Posterior cingulate gyrus (tissue), 11 donors: ENCODE measurements around the gene SLC39A6.
A peak's percentile ranks its signal among the peaks of the same experiment; 100 is the strongest.
"Not testable (repeated sequence)": the region's sequence is repeated elsewhere in the genome, so short reads cannot be mapped to it uniquely, and the experiment has no call there.

Experiments
- DNase-seq, 10 donors: peaks; one replicate each; pipeline versions ENCODE4 v3.0.0 to v3.0.0-alpha.2; 2020 to 2021; ENCODE audit warnings: mixed read lengths in 3 of 10
- intact Hi-C: fragments of 100-400 bp; cut with DNase I; formaldehyde crosslinking; loops from one replicate; pipeline ENCODE4 v1.15.1; 2023

Gene SLC39A6, protein sequence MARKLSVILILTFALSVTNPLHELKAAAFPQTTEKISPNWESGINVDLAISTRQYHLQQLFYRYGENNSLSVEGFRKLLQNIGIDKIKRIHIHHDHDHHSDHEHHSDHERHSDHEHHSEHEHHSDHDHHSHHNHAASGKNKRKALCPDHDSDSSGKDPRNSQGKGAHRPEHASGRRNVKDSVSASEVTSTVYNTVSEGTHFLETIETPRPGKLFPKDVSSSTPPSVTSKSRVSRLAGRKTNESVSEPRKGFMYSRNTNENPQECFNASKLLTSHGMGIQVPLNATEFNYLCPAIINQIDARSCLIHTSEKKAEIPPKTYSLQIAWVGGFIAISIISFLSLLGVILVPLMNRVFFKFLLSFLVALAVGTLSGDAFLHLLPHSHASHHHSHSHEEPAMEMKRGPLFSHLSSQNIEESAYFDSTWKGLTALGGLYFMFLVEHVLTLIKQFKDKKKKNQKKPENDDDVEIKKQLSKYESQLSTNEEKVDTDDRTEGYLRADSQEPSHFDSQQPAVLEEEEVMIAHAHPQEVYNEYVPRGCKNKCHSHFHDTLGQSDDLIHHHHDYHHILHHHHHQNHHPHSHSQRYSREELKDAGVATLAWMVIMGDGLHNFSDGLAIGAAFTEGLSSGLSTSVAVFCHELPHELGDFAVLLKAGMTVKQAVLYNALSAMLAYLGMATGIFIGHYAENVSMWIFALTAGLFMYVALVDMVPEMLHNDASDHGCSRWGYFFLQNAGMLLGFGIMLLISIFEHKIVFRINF

DNA sequence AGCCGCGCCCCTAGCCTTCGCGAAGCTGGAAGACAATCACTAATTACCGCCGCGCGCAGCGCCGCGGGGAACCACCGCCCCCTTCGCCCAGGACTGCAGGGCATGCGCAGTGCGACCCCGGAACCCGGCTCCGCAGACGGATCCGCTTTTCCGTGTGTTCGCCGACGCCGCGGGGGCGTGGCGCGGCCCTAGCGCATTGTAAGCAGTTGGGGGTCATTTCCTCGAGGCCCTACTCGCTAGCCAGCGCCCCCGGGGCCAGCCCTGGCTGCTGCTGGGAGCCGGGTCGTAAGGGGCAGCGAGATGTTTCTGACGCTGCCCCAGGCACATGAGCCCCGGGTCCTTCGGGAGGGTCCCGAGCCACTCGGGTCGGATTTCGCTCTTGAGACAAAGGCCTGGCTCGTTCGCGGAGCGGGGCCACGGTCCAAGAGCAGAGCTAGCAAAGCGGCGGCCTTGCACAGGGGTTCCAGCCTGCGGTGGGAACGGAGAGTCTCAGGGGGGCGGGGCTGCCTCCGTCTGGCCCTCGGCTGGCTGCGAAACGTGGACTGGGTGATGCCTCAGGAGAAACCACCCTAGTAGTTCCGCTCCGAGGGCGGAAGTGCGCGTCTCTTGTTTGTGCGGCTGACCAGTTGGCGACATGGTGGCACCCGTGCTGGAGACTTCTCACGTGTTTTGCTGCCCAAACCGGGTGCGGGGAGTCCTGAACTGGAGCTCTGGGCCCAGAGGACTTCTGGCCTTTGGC is at the start of gene SLC39A6, which contains the start of gene ELP2:
SLC39A6 (minus strand) TSS at position 41 of the 739 bp plus-strand sequence. CDS start 2,333 bp downstream, outside the sequence.
ELP2 (plus strand) TSS at position 600 of the 739 bp plus-strand sequence; CDS start at position 635, 35 bp downstream.
- DNase-seq, result peak; percentile 94 to 99 (median 96)
- intact Hi-C loops, result loop anchor here (1.0 to 10.0 kb wide), 4 partner anchors 62 to 632 kb away; partner anchors contain the start of genes INO80C, RMP24 and RPRD1A

GRCh38 chr18:36177913-36178312 is 48.8 kb upstream of the SLC39A6 start:
- intact Hi-C loops, result no loop called here

GRCh38 chr18:36176711-36177110 is 47.6 kb upstream of the SLC39A6 start:
- no peak for DNase-seq
- intact Hi-C loops, result no loop called here

More at GRCh38 chr18:36177913-36178312, 48.8 kb upstream of the SLC39A6 start:
- DNase-seq, result no peak

- intact Hi-C loops, result no loop called here
- DNase-seq, result no peak
Measured at GRCh38 chr18:36176177-36176584, 47.0 kb upstream of the SLC39A6 start.

DNA sequence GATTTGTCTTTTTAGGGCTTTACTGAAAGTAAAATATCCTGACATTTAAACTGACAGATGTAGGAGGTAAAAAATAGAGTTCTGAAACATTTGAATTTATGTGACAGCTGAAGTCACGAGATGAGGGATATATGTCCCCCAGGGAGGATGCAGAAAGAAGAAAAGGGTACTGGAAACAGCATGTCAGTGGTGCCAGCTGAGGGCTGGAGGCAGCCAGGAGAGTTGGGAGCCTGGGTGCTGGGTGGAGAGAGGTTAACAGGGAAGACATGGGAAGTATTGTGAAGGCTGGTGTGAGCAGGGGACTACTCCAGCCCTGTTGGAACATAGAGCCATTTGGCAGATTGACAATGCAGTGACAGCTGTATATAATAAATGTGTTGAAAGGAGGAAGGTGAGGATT is 46.3 kb upstream of the SLC39A6 start:
- peak in 1 of 10 donors; percentile 61 for DNase-seq
- intact Hi-C loops, result no loop called here

DNA sequence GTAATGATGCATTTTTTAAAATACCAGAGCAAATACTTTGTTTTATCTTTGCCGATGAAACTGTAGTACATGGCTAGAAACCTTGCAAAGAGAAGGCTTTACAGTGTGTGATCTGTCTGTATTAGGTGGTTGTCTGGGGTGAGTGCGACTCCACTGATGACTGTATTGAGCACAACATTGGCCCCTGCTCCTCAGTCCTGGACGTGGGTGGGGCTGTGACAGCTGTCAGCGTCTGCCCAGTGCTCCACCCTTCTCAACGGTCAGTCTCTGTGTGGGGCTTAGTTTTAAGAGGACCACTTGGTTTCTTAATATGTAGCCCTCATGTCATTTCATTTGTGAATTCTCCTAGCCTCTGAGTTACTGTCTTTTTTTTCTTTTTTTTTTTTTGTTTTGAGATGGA is 40.8 kb upstream of the SLC39A6 start:
- no peak for DNase-seq
- intact Hi-C loops, result no loop called here

- DNase-seq, intact Hi-C loops: not testable (repeated sequence)
Measured at GRCh38 chr18:36168296-36168695, 39.2 kb upstream of the SLC39A6 start.

DNA sequence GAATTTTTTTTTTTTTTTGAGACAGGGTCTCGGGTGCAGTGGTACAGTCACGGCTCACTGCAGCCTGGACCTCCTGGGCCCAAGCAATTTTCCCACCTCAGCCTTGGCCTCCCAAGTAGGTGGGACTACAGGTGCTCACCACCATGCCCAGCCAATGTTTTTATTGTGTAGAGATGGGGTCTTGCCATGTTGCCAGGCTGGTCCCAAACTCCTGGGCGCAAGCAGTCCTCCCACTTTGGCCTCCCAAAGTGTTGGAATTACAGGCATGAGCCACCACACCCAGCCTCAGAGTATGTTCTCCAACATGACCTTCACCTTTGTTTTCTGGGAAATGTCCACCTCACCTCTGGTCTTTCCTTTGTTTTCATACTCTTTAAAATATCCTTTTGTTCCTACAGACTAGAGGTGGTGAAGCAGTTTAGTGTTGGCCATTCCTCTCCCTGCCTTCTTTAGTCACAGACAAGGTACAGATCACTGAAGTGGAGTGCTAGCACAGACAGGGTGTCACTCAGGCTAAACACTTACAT is 38.6 kb upstream of the SLC39A6 start:
- no peak for DNase-seq
- intact Hi-C loops, result no loop called here

GRCh38 chr18:36162981-36163380 is 33.8 kb upstream of the SLC39A6 start:
- no peak for DNase-seq
- intact Hi-C loops, result no loop called here

DNA sequence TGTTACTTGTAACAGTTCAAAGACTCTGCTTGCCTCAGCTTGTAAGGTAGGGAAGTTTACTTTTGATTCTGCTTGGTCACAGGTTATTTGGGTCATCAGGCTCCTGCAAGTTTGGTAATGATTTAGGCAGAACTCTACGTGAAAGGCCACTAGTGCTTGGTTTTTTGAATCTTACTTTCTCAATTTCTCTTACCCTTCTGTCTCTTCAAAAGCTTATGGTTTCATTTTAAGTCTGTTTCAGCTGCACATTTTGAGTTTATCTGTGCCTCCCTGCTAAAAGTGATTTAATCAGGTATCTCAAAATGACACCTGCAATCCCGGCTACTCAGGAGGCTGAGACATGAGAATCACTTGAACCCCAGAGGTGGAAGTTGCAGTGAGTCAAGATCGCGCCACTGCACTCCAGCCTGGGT is 31.8 kb upstream of the SLC39A6 start:
- no peak for DNase-seq
- intact Hi-C loops, result no loop called here

GRCh38 chr18:36158266-36158867 is 29.2 kb upstream of the SLC39A6 start:
- intact Hi-C loops, result no loop called here
- DNase-seq, result no peak

- intact Hi-C loops, result no loop called here
- DNase-seq, result no peak
Measured at GRCh38 chr18:36157441-36157840, 28.3 kb upstream of the SLC39A6 start.

- intact Hi-C loops, result no loop called here
Measured at GRCh38 chr18:36155851-36156757, 27.0 kb upstream of the SLC39A6 start.

DNA sequence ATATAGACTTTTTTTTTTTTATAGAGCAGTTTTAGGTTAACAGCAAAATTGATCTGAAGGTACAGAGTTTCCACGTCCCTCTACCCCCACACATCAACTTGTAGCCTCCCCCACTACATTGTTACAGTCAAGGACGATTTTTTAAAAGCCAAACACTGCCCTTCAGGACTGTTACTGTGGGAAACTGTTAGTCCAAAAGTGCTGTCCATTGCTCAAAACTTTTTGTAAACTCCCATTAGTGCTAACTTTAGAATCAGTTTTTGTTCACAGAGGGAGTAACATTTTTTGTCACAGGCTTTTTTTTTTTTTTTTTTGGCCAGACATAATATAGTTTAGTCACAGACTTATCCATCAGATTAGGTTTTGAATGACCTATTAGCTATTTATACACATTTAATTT is 24.6 kb upstream of the SLC39A6 start:
- no peak for DNase-seq
- intact Hi-C loops, result no loop called here

More at GRCh38 chr18:36155851-36156757, 27.0 kb upstream of the SLC39A6 start:
- DNase-seq, result no peak

DNA sequence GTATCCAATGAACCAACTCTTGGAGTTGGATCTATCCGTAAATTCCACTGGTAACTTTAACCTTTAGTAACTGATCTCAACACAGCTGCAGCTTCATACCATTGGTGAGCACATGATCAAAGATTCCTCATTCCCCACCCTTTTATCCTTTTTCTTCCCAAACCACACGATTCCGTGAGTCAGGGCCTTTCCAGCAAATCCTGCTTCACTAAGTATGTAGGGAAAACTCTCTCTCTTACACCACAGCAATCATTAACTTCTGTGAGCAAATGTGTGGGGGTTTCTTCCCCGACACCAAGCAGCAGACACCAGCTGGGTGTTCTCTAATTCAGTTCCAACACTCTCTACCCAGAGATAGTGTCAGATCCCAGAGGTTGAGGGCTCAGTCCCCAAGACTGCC is 24.1 kb upstream of the SLC39A6 start:
- no peak for DNase-seq
- intact Hi-C loops, result no loop called here

GRCh38 chr18:36152781-36153180 is 23.6 kb upstream of the SLC39A6 start:
- intact Hi-C loops, result no loop called here
- no peak for DNase-seq

DNA sequence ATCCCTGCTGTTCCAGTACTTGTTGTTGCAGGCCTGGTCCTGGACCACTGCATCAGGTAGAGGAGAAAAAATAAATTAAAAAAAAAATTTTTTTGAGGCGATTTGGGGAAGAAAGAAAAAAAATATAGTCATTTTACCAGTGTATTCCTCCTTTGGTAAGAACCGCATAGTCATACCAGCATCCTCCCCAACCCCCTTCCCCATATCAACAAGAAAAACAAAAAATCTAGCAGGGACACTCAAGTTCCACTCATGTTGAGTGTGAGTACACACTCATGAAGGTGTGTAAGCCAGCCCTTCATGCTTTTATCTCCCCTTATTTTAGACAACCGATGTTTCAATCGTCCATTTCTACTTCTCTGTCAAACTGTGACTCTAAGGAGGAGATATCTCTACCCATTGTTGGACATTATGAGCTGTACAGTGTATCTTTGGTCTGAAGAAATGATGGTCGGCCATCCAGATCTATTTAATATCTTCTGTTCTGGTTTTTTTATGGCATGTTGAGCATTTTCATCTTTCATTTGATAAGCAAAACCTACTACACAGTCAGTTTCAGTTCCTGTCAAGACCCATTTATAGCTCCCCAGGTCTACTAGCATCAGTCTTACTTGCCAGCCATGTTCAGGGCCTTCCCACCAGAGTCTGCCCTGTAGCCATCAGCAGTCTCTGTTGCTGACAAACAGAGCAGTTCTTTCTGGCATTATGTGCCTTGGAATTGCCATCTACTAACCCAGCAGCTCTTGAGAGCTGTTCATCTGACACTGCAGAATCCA is 20.6 kb upstream of the SLC39A6 start:
- intact Hi-C loops, result no loop called here

GRCh38 chr18:36143391-36143790 is 14.3 kb upstream of the SLC39A6 start:
- DNase-seq, result no peak
- intact Hi-C loops, result no loop called here

More for the DNA sequence above, 20.6 kb upstream of the SLC39A6 start:
- no peak for DNase-seq
